HCT116 (cell line): ENCODE results near the gene PLP2. TPM values are rescaled to one million over a fixed set of nuclear protein-coding genes. Genes with fewer than 3 reads are reported as not detected.

Source experiments
- total RNA-seq: library from RNA; stranded (reverse); gene quantifications from one replicate; pipeline ENCODE4 v1.2.1, GENCODE V29; 2021; ENCODE audit not compliant: unreplicated experiment

The PLP2 gene
- total RNA-seq, 1 experiment from 2014 or later, result 207 TPM

Other genes starting within 250 kb of the PLP2 start
- gene OTUD5, start 214.3 kb upstream of the PLP2 start, total RNA-seq, result 42.6 TPM
- 5.5 TPM for gene KCND1, start 200.1 kb upstream of the PLP2 start, total RNA-seq
- gene GRIPAP1, start 169.6 kb upstream of the PLP2 start, total RNA-seq, result 39.4 TPM
- 17.1 TPM for gene TFE3, start 128.5 kb upstream of the PLP2 start, total RNA-seq
- 13.5 TPM for gene CCDC120, start 112.9 kb upstream of the PLP2 start, total RNA-seq
- 18.8 TPM for gene PRAF2, start 97.9 kb upstream of the PLP2 start, total RNA-seq
- gene WDR45, start 92.0 kb upstream of the PLP2 start, total RNA-seq, result 41.7 TPM
- 21.7 TPM for gene GPKOW, start 48.2 kb upstream of the PLP2 start, total RNA-seq
- 2.6 TPM for gene MAGIX, start 9.1 kb upstream of the PLP2 start, total RNA-seq
- 27.8 TPM for gene PRICKLE3, start 14.5 kb downstream of the PLP2 start, total RNA-seq
- gene SYP, start 28.3 kb downstream of the PLP2 start, total RNA-seq, result 1.2 TPM
- gene CACNA1F, start 61.4 kb downstream of the PLP2 start, total RNA-seq, result not detected
- 10.4 TPM for gene CCDC22, start 63.6 kb downstream of the PLP2 start, total RNA-seq
- gene FOXP3, start 92.8 kb downstream of the PLP2 start, total RNA-seq, result 0.15 TPM
- 1.6 TPM for gene PPP1R3F, start 97.9 kb downstream of the PLP2 start, total RNA-seq
- gene GAGE10, start 131.7 kb downstream of the PLP2 start, total RNA-seq, result not detected
- not detected for gene GAGE12J, start 150.1 kb downstream of the PLP2 start, total RNA-seq
- gene GAGE13, start 159.7 kb downstream of the PLP2 start, total RNA-seq, result not detected